Bronchial epithelial cell (primary cell): Measurements from ENCODE around the gene KLLN. TPM values are rescaled to one million over a fixed set of nuclear protein-coding genes. Genes with fewer than 3 reads are reported as not detected.

Experiments used
- DNase-seq: peaks from one replicate; pipeline ENCODE4 v3.0.0-alpha.2; 2010; ENCODE audit warnings: low read depth
- FAIRE-seq: peaks from 2 replicates; lab custom pipeline; 2011; peaks lifted over from hg19 to GRCh38; lab: Jason Lieb, UNC
- H3K27me3 ChIP-seq: 2 replicates; pipeline ENCODE4 v1.5.1; 2011; ENCODE audit warnings: low read length; ENCODE audit not compliant: control insufficient read depth, insufficient read depth
- H3K36me3 ChIP-seq: 2 replicates; pipeline ENCODE4 v1.5.1; 2011; ENCODE audit warnings: low read length; ENCODE audit not compliant: control insufficient read depth, insufficient read depth
- H3K4me3 ChIP-seq: 2 replicates; pipeline ENCODE4 v1.5.1; 2011; ENCODE audit warnings: mild to moderate bottlenecking, low read depth, low read length, control low read depth
- CTCF ChIP-seq: IDR thresholded peaks from 2 replicates; pipeline ENCODE4 v1.5.1; 2011; ENCODE audit warnings: mild to moderate bottlenecking, moderate library complexity, low read length, control low read depth, inconsistent platforms; ENCODE audit not compliant: insufficient read depth, severe bottlenecking
- total RNA-seq: library from RNA; depleted of rRNA; stranded (reverse); fragments of >200 nt; gene quantifications from 2 replicates; pipeline ENCODE4 v1.2.1, GENCODE V29; 2014

Gene KLLN
- total RNA-seq, 1 donor from 2014 or later: 0.26 TPM

- H3K36me3 ChIP-seq: peaks cover 2% of the 10 kb centered on the region
- H3K27me3 ChIP-seq: no peaks in the 10 kb centered on the region
- DNase-seq (peak; percentile 30), FAIRE-seq (no peak)
- peak overlapping the region; percentile 48 for H3K4me3 ChIP-seq
- TF ChIP-seq CTCF: no peak
These were observed 46.3 kb downstream of the KLLN start for GRCh38 chr10:87816898-87817608.

GRCh38 chr10:87816163-87816897 is 47.0 kb downstream of the KLLN start:
- Histone ChIP-seq H3K27me3 (no peaks in the 10 kb centered on the region), H3K36me3 (peaks cover 3% of the 10 kb centered on the region), H3K4me3 (peak overlapping the region; percentile 48)
- FAIRE-seq (no peak), DNase-seq (no peak)
- TF ChIP-seq CTCF: peak; percentile 11

Other genes with a start within 250 kb of the KLLN start
- 0.26 and 5.5 TPM in 2 replicates for gene PAPSS2, start 203.7 kb downstream of the KLLN start, total RNA-seq
- 63.0 and 73.7 TPM in 2 replicates for gene ATAD1, start 45.3 kb downstream of the KLLN start, total RNA-seq
- gene PTEN, start 92 bp upstream of the KLLN start, total RNA-seq: 90.0 and 101 TPM in 2 replicates